ENCODE results near the gene LIPE.

GRCh38 chr19:42436006-42436405, 8.8 kb upstream of the LIPE start:
- TF ChIP-seq, protein P1, sequence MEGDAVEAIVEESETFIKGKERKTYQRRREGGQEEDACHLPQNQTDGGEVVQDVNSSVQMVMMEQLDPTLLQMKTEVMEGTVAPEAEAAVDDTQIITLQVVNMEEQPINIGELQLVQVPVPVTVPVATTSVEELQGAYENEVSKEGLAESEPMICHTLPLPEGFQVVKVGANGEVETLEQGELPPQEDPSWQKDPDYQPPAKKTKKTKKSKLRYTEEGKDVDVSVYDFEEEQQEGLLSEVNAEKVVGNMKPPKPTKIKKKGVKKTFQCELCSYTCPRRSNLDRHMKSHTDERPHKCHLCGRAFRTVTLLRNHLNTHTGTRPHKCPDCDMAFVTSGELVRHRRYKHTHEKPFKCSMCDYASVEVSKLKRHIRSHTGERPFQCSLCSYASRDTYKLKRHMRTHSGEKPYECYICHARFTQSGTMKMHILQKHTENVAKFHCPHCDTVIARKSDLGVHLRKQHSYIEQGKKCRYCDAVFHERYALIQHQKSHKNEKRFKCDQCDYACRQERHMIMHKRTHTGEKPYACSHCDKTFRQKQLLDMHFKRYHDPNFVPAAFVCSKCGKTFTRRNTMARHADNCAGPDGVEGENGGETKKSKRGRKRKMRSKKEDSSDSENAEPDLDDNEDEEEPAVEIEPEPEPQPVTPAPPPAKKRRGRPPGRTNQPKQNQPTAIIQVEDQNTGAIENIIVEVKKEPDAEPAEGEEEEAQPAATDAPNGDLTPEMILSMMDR (IDR thresholded peaks at IDR 0.05; ENCODE audit: borderline replicate concordance, extremely low read depth, low read length, poor library complexity, severe bottlenecking) = no peak
- no peak for TF ChIP-seq EZH2 (IDR thresholded peaks at IDR 0.05; ENCODE audit: borderline replicate concordance, low read depth, low read length, severe bottlenecking)

All from DND-41 (cell line).